IPS-NIHi11 (cell line): Measurements from ENCODE around the gene KCTD8.
"Not testable (repeated sequence)": the region's sequence is repeated elsewhere in the genome, so short reads cannot be mapped to it uniquely, and the experiment has no call there.

ENCODE experiments used
- DNase-seq: peaks from one replicate; pipeline ENCODE4 v3.0.0; 2012; ENCODE audit warnings: mixed read lengths, low spot score

The KCTD8 gene

GRCh38 chr4:44326741-44327140, 121.9 kb downstream of the KCTD8 start:
- DNase-seq, result no peak

GRCh38 chr4:44320833-44321232, 127.8 kb downstream of the KCTD8 start:
- no peak for DNase-seq

- DNase-seq, result no peak
Measured at GRCh38 chr4:44319129-44319528, 129.5 kb downstream of the KCTD8 start.

GRCh38 chr4:44313702-44314101, 134.9 kb downstream of the KCTD8 start:
- DNase-seq, result no peak

GRCh38 chr4:44287505-44287904, 161.1 kb downstream of the KCTD8 start:
- DNase-seq, result no peak

GRCh38 chr4:44279469-44279868, 169.1 kb downstream of the KCTD8 start:
- no peak for DNase-seq

GRCh38 chr4:44279066-44279465, 169.5 kb downstream of the KCTD8 start:
- no peak for DNase-seq

- no peak for DNase-seq
Measured at GRCh38 chr4:44257461-44257860, 191.1 kb downstream of the KCTD8 start.

GRCh38 chr4:44256414-44256813, 192.2 kb downstream of the KCTD8 start:
- peak; percentile 8 for DNase-seq

- DNase-seq, result no peak
Measured at GRCh38 chr4:44237643-44238042, 211.0 kb downstream of the KCTD8 start.

- peak; percentile 17 for DNase-seq
Measured at GRCh38 chr4:44235897-44236296, 212.7 kb downstream of the KCTD8 start.

- DNase-seq, result no peak
Measured at GRCh38 chr4:44232262-44232661, 216.3 kb downstream of the KCTD8 start.

GRCh38 chr4:44231006-44231405, 217.6 kb downstream of the KCTD8 start:
- DNase-seq, result no peak

GRCh38 chr4:44228326-44228725, 220.3 kb downstream of the KCTD8 start:
- DNase-seq, result no peak

GRCh38 chr4:44221407-44221806, 227.2 kb downstream of the KCTD8 start:
- DNase-seq, result no peak

- peak; percentile 44 for DNase-seq
Measured at GRCh38 chr4:44210750-44211149, 237.9 kb downstream of the KCTD8 start.

- no peak for DNase-seq
Measured at GRCh38 chr4:44196796-44197195, 251.8 kb downstream of the KCTD8 start.

- DNase-seq, result no peak
Measured at GRCh38 chr4:44194365-44194764, 254.2 kb downstream of the KCTD8 start.

GRCh38 chr4:44186850-44187246, 261.8 kb downstream of the KCTD8 start:
- no peak for DNase-seq

- DNase-seq, result peak; percentile 13
Measured at GRCh38 chr4:44186096-44186849, 262.3 kb downstream of the KCTD8 start.

GRCh38 chr4:44181491-44182349, 266.9 kb downstream of the KCTD8 start:
- DNase-seq, result not testable (repeated sequence)

- not testable (repeated sequence) for DNase-seq
Measured at GRCh38 chr4:44167766-44168165, 280.8 kb downstream of the KCTD8 start.

GRCh38 chr4:44165938-44166337, 282.7 kb downstream of the KCTD8 start:
- DNase-seq, result no peak
